ENCODE results near the gene GPI.
"Not testable (repeated sequence)": the region's sequence is repeated elsewhere in the genome, so short reads cannot be mapped to it uniquely, and the experiment has no call there.

GPI gene

DNA sequence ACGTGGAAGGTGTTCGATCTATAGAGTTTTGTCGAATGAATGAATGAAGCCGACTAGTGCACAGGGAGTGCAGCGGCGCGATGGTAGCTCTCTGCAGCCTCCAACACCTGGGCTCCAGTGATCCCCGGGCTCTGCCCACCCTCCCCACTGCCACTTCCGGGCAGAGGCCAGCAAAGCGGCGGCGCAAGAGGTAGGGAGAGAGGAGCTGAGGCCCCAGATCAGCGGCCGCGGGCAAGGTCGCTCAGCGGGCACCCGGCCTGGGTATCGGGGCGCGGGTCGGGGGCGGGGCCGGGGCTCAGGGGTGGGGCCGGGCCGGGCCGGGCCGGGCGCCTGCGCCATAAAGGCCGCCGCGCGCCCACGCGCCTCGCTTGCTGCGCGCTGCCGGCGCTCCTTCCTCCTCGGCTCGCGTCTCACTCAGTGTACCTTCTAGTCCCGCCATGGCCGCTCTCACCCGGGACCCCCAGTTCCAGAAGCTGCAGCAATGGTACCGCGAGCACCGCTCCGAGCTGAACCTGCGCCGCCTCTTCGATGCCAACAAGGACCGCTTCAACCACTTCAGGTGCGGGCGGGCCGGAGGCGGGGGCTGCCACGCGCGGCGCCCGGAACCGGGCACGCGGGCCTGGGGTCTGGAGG, at the start of gene GPI:
Gene GPI, plus strand, starts transcription at position 367 of the 633 bp plus-strand sequence. Its CDS starts 71 bp downstream, at position 438.
- peak; percentile 59 for DNase-seq (ENCODE audit: low spot score)

DNA sequence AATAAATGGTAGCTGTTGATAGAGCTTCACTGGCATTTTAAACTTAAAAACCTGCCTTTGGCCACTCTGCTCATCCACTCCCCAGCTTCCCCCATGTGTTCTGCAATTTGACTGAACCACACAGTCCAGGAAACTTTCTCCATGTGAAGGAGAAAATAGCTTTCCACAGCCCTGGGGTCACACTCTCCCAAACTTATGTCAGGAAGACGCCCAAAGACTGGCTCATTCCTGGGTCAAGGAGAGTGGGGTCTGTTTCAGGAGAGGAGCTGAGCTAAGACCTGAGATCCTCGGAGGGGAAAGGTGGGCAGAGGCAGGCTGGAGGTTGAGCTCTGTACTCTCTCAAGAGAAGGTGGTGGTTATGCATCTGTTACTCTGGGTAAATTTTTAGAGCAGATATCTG, 48.7 kb upstream of the GPI start:
- no peak for DNase-seq (ENCODE audit: low spot score)

DNA sequence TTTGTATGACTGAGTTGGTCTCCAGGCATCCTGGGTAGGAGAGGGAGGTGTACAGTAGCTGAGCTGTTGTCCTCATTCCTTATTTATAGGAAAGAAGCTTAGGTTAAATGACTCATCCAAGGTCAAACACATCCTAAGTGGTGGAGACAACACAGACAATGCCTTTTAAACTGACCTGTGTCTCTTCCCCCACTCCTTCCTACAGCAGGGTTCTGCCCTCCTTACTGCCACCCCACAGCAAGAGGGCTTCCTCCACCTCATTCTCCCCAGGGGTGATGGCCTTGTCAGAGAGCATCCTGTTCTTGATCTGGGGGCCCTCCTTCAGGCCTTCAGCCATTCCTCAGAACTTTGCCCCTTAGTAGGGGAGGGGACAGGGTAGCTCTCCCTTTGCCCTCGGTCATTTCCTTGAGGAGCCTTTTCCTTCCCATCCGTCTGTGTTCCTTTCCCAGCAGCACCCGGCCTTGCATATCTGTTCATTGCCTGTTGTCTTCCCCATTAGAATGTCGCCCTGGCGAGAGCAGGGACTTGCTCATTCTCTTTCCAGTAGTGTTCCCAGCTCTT, 48.2 kb upstream of the GPI start:
- peak; percentile 43 for DNase-seq (ENCODE audit: low spot score)

DNA sequence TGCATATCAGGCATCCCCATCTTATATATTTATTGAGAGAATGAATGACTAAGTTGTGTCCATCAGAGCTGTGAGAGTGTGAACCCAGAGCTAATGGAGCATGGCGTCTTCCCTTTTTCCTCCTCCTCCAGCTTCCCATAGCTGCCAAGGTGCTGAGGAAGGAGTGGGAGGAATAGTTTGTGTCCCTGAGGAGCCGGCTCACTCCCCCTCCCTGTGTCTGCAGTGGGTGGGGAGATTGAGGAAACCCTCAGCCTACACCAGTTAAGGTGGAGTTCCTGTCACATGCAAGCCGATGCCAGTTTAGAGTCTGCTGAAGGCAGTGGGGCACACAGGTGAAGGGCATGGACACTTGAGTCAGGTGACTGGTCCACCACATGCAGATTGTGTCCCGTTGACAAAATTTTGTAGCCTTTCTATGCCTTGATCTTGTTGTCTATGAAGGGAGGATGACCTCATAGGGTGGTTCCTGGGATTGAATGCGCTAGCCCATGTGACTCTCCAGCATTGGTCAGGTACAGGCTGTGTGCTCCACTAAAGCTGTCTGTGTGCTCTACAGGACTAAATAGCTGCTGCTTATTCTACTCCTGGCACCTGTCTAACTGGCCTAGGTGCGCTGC, 47.6 kb upstream of the GPI start:
- no peak for DNase-seq (ENCODE audit: low spot score)

DNA sequence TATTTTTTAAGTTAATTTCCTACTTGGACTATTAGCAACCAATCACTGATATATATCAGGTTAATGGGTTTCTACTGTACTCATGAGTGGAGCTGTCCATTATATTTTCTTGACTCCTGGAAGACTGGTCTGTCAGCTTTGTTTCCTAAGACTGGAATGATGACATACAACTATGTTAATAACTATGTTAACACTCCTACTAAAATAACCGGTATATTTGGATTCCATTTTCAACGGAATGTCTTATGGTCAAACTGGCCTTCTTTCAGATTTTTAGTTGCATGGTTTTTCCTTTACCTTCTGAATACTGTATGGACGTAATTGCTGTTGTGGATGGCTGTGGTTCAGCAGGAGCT, 45.8 kb upstream of the GPI start:
- no peak for DNase-seq (ENCODE audit: low spot score)

DNA sequence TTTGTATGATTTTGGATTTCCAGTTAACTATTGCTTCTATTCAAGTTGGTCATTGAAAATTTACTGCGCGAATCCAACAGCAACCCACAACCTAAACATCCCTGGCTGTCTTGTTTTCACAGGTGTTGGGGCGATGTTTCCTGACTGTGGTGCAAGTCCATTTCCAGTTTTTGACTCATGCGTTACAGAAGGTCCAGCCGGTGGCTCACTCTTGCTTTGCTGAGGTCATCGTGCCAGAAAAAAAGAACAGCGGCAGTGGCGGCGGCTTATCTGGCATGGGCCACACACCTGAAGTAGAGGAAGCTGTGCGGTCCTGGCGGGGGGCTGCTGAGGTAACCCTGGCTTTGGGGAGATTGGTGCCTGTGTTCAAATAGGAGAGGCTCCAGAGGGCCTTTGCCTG, 45.2 kb upstream of the GPI start:
- no peak for DNase-seq (ENCODE audit: low spot score)

DNA sequence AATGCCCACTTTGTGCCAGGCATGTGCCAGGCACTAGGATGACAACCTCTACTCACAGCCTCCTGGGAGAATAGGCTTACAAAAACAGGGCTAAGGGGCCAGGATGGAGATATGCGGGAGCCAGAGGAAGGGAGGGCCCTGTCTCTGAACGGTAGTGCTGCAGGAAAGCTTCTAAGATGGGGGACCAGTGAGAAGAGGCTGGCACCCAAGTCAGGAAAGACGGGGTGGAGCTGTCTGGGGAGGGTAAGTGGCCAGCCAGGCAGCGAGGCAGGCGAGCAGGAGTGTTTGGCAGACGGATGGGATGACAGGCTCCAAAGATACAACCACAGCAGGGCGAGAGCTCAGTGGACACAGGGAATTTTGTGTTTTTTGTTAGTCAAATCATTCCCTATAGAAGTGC, 44.7 kb upstream of the GPI start:
- DNase-seq (ENCODE audit: low spot score), result no peak

DNA sequence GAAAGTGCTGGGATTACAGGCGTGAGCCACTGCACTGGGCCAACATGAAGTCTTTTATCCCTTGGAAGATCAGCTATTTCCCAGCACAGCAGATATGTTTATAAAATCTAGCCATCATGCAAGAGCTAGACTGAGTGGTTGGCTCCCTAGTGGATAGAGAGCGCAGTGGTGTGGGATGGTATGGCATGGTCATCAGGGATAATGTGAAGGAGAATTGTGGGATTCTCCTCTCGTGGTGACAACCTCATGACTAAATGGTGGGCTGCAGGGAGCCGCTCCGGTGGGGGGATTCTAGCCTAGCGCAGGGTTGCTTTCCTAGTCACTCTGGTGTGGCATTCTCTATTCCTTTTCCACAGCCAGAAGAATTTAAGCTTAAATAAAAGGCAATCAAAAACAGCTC, 43.3 kb upstream of the GPI start:
- no peak for DNase-seq (ENCODE audit: low spot score)

DNA sequence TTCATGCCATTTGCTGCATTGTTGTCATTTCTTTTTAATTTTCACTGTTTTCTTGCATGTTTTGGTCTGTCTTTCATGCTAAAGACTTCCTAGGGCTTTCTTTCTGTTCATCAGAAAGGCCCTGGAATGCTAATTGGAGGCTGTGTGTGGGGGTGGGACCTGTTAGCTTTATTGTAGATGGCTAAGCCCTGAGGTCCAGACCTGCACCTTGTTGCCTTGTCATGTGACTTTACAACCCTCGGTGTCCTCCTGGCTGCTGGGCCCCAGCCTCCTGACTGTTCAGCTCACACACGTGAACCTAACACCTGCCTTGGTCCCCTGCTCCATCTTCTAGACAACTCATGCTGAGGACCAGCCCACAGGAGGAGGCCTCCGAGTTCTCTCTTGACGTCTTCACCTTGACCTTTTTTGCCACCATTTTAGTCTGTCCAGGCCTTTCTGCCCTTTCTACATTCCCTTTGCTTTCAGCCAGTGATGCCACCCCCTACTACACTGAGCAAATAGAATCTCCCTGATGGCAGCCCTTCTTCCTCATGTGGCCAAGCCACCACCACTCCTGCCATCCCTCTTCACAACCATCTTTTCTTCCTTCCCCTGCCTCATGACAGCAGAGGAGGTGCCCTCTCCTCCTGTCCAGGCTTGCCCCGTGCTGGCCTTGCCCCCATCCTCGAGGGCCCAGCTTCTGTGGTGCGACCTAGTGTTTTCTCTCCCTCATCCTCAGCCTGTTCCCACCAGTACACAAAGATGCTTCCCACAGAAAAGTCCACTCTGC, 41.4 kb upstream of the GPI start:
- no peak for DNase-seq (ENCODE audit: low spot score)

DNA sequence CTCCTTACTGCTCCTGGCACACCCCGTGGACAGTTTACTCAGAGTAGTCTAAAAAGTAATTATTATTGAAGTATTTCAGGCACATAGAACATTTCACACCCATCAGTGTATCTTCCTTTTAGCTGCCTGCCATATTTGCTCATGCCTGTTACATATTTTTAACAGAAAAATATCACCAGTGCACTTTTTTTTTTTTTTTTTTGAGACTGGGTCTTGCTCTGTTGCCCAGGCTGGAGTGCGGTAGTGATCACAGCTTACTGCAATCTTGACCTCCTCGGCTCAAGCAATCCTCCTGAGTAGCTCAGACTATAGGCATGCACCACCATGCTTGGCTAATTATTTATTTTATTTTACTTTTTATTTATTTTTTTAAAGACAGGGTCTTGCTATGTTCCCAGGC, 40.7 kb upstream of the GPI start:
- DNase-seq (ENCODE audit: low spot score), result no peak

DNA sequence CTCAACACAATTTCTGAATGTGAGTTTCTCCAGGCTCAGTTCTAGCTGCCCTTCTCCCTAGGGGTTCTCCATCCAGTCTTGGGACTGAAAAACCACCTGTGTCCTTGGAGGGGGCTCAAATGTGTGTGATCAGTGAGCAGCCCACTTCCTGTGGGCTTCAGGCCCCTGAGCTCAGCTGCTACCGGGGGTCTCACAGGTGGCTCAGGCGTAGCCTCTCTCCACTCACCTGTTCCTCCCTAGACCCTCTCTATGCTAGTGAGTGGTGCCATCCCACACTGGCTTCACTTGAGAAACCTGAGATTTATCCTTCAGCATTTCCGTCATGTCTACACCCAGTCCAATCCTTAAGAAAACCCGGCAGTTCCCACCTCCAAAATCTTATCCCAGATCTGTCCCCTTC, 39.8 kb upstream of the GPI start:
- no peak for DNase-seq (ENCODE audit: low spot score)

DNA sequence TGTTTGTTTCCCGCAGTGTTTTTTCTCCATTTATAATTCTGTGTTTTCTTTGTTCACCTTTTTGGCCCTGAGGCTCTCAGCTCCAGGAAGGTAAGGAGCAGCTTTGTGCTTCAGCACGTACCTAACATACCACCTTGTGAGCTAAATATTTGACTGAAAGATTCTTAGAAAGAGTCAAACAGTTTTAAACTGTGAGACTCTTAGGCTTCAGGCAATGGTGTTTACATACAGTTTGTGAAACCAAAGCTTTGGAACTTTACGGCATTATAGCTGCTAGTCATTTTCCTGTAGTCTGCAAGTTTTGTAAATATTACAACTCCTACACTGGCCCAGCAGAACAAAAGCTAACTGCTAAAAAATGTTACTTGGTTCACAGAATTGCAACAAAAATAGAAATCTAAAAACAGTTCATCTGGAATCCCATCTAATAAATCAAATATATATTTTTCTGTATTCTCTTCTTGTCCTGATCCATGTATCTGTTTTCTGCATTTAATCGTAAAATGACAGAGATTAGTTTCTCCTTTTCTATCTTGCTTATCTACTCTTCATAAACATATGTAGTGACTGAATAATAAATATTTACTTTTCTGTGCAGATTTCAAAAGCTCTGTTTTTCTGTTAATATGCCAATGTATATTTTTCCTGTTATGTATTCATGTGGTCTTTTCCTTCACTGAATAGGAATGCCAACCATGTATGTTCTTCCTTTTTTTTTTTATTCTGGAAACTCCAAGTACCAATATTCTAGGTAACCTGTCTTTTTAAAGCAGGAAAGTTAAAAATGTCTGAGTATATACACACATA, 38.8 kb upstream of the GPI start:
- DNase-seq (ENCODE audit: low spot score), result no peak

DNA sequence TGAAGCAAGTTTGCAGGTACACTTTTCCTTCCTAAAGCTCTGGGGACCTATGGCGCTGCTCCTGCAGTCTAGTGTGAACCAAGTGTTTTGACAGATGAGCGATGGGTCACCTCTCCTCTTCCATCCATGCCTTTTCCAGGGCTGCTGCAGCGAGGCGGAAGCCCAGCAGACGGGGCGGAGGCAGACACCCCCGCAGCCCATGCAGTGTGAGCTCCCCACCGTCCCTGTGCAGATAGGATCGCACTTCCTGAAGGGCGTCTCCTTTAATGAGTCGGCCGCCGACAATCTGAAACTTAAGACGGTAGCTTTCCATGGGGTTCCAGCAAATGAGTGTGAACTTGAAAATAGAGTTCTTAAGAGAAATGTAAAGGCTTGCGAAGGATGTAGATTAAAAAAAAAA, 37.1 kb upstream of the GPI start:
- no peak for DNase-seq (ENCODE audit: low spot score)

DNA sequence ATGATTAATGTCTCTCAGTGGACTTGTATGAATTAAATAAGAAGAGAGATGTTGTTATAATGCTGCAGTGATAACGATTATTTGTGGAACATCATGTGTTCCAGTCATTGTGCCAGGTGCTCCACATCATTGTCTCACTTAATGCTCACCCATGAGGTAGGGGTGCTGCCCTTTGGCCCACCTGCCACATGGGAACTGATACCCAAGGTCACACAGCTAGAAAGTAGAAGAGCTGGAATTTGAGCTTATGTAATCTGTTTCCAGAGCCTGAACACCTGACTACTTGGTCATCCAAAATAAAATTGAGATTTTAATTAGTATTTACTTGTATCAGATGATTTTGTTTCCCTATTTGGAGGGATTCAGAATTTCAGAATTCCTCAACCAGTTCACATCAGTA, 36.0 kb upstream of the GPI start:
- DNase-seq (ENCODE audit: low spot score), result no peak

DNA sequence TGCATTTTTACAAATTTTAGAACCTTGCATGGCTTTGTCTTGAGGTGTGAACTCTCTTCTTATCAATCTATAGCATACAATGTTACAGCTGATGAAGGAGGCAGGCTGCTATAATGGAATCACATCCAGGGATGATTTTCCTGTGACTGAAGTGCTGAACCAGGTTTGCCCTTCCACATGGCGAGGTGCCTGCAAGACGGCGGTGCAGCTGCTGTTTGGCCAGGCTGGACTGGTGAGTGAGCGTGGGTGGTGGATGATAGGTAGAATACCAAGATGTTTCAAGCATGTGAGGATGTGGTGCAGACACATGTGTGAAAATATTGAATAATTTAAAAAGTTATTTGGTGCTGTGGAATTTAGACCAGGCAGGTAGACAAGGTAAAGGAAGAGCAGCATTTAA, 34.9 kb upstream of the GPI start:
- no peak for DNase-seq (ENCODE audit: low spot score)

DNA sequence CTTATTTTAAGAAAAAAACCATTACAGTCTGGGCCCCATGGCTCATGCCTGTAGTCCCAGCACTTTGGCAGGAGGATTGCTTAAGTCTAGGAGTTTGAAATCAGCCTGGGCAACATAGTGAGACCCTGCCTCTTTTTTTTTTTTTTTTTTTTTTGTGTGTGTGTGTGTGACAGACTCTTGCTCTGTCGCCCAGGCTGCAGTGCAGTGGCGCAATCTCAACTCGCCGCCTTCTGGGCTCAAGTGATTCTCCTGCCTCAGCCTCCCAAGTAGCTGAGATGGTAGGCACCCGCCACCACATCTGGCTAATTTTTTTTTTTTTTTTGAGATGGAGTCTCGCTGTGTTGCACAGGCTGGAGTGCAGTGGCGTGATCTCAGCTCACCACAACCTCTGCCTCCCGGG, 34.4 kb upstream of the GPI start:
- DNase-seq (ENCODE audit: low spot score), result not testable (repeated sequence)

DNA sequence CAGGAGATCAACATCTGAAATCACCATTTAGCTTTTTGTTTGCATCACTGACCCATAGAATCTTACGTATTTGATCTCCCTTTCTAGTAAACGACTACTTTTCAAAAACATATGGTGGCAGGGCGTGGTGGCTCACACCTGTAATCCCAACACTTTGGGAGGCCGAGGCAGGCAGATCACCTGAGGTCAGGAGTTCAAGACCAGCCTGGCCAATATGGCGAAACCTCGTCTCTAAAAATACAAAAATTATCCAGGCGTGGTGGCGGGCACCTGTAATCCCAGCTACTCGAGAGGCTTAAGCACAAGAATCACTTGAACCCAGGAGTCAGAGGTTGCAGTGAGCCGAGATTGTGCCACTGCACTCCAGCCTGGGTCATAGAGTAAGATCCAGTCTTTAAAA, 33.4 kb upstream of the GPI start:
- DNase-seq (ENCODE audit: low spot score), result not testable (repeated sequence)

DNA sequence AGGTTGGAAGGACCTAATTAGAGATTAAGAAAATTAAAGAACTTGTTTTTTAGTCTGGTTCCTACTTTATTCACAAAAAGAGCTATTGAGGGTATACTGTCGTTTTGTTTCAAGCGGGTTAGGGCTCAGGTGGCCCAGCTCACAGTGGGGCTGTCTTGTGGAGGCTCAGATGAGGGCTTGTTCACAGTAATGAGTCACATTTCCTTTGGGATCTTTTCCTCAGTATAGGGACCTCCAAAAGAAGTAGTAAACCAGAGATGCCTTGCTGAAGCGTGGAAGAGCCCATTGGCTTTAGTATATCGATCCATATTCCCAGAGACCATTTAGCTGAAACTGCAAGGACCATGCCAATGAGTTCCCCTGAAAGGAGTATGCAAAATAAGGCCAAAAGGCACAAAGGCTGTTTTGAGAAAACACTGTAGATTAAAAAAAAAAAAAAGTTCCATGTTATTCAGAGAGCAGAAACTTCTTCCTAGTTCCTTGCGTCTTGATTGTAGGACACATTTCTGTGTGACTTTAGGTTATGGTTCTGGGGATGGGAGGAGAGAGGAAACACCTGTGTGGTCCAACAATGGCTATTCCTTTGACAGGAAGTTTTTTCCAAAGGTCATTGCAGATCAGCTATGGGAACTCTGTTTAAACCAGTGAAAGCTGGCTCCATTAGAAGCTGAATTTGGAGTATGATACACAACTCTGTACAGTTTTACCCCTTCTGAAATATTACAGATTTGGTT, 32.8 kb upstream of the GPI start:
- DNase-seq (ENCODE audit: low spot score), result no peak

DNA sequence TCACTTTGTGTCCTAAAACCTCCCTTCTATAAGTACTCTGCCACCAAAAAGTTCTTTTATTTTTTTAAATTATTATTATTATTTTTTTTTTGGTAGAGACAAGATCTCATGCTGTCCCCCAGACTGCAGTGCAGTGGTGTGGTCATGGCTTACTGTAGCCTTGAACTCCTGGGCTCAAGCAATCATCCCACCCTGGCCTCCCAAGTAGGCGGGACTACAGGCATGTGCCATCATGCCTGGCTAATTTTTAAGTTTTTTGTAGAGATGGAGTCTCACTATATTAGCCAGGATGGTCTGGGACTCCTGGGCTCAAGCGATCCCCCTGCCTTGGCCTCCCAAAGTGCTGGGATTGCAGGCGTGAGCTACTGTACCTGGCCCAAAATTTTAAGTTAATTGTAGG, 29.1 kb upstream of the GPI start:
- no peak for DNase-seq (ENCODE audit: low spot score)

DNA sequence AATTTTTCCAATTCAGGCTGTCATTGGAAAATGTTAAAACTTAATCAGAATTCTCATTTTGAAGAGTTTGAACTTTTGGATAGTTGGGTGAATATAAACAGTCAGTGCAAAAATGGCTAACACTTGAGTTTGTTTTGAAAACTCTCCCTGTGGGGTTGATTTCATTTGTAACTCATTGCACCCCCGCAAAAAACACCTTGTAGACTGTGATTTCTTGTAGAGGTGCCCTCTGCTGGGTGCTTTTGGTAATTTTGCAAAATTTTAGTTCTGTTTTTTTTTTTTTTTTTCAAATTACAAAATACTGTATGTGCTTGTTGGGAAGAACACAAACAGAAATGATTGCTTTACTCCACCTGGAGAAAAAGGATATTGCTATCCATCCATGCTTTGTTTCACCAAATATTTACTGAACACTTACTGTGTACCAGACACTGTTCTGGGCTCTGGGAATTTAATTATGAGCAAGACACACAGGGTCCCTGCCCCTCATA, 28.2 kb upstream of the GPI start:
- DNase-seq (ENCODE audit: low spot score), result no peak

DNA sequence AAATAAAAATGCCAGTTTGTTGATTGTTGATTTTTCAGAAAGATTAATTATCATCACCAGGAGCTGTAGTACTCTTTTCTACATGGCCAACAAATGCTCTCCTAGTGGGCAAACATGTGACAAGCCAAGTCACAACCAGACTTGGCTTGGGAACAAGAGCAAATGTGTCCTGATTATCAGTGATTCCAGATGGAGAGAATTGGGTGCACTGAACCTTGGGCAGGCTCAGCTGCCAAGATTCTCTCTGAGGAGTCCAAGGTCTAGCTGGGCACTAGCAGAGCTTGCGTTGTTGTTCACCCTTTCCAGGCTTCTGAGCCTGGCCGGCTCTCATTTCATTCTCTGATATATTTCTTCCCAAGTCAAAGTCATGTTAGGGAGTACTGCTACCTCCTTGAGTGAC, 27.3 kb upstream of the GPI start:
- no peak for DNase-seq (ENCODE audit: low spot score)

All from hepatic stellate cell (primary cell).